BE2C (cell line): ENCODE results near the gene ADRM1.

ENCODE experiments used
- DNase-seq: peaks from one replicate; pipeline ENCODE4 v3.0.0-alpha.2; 2020
- H3K27me3 ChIP-seq: fragments of 250-450 bp; sonication (Bioruptor Pico); 2 replicates; pipeline ENCODE4 v1.5.1; 2020; ENCODE audit warnings: mild to moderate bottlenecking
- H3K36me3 ChIP-seq: fragments of 250-450 bp; sonication (Bioruptor Pico); 2 replicates; pipeline ENCODE4 v1.5.1; 2020; ENCODE audit warnings: mild to moderate bottlenecking
- H3K4me1 ChIP-seq: fragments of 250-450 bp; sonication (Bioruptor Pico); 2 replicates; pipeline ENCODE4 v1.5.1; 2020
- H3K4me3 ChIP-seq: 2 replicates; pipeline ENCODE4 v1.5.1; 2011; ENCODE audit warnings: low read depth, low read length
- H3K9me3 ChIP-seq: fragments of 250-450 bp; sonication (Bioruptor Pico); 2 replicates; pipeline ENCODE4 v1.5.1; 2020
- TF ChIP-seq, protein P1 (sequence below): IDR thresholded peaks from 2 replicates; pipeline ENCODE4 v1.5.1; 2012; ENCODE audit warnings: mild to moderate bottlenecking, low read depth, low read length

ADRM1 gene

DNA sequence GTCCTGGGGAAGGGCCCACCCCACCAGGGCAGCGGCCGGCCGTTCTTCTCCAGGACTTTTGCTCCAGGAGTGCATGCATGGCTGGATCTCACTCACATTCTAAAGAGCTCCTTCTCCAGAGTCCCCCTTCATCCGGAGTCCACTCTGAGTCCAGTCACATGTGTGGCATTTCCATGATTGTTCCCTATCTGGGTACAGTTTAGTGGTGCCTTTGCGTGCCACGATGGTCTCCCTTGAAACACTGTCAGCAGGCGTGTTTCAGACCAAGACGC lies 43.6 kb upstream of the ADRM1 start:
- Histone ChIP-seq H3K36me3 (peaks cover 5% of the 10 kb centered on the region), H3K4me1 (peaks cover under 1% of the 10 kb centered on the region; the same call in 1 of the 2 replicates), H3K27me3 (no peaks in the 10 kb centered on the region), H3K9me3 (no peaks in the 10 kb centered on the region), H3K4me3 (no peak overlapping the region)
- no peak for DNase-seq
- TF ChIP-seq, protein P1, sequence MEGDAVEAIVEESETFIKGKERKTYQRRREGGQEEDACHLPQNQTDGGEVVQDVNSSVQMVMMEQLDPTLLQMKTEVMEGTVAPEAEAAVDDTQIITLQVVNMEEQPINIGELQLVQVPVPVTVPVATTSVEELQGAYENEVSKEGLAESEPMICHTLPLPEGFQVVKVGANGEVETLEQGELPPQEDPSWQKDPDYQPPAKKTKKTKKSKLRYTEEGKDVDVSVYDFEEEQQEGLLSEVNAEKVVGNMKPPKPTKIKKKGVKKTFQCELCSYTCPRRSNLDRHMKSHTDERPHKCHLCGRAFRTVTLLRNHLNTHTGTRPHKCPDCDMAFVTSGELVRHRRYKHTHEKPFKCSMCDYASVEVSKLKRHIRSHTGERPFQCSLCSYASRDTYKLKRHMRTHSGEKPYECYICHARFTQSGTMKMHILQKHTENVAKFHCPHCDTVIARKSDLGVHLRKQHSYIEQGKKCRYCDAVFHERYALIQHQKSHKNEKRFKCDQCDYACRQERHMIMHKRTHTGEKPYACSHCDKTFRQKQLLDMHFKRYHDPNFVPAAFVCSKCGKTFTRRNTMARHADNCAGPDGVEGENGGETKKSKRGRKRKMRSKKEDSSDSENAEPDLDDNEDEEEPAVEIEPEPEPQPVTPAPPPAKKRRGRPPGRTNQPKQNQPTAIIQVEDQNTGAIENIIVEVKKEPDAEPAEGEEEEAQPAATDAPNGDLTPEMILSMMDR: no peak

DNA sequence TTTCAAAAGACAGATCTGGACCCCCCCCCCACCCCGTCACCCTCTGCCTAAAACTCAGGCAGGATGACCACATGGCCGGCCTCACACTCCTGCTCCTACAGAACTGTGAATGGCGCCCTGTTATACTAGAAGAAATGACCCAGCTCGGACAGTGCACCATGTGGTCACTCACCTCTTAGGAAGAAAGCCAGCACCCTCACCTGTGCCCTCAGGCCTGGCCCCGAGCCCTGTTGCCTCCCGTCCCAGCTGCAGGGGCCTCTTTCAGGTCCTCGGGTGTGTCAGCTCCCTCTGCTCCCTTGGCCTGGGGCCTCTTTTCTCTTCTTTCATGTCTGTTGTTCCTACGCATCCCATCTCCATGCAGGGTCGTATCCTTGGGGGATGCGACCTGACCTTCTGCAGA lies 40.7 kb upstream of the ADRM1 start:
- Histone ChIP-seq H3K36me3 (peaks cover 10% of the 10 kb centered on the region), H3K4me1 (no peaks in the 10 kb centered on the region)
- TF ChIP-seq, protein P1: no peak

DNA sequence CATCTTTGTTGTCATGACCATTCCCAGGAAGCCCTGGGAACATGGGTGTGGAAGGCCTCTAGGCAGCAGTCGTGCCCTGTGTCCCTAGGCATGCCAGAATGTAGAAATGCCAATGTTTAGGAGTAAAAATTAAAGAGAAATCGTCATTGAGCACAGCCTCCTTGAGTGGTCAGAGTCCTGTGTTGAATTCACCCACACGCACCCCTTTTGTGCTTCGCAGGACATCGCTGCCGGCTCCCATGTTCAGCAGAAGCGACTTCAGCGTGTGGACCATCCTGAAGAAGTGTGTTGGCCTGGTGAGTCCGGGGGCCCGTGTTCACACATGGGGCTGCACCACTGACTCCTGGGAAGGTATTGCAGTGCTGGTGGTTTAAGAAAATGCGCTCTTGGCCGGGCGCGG lies 39.4 kb upstream of the ADRM1 start:
- no peak for DNase-seq
- Histone ChIP-seq H3K4me1 (no peaks in the 10 kb centered on the region), H3K36me3 (peaks cover 10% of the 10 kb centered on the region), H3K9me3 (no peaks in the 10 kb centered on the region; the same call in 1 of the 2 replicates), H3K4me3 (no peak overlapping the region), H3K27me3 (no peaks in the 10 kb centered on the region)
- TF ChIP-seq, protein P1: no peak

More for the DNA sequence above, 40.7 kb upstream of the ADRM1 start:
- H3K4me3 ChIP-seq: no peak overlapping the region
- no peaks in the 10 kb centered on the region; the same call in 1 of the 2 replicates for H3K9me3 ChIP-seq
- no peak for DNase-seq
- no peaks in the 10 kb centered on the region for H3K27me3 ChIP-seq

DNA sequence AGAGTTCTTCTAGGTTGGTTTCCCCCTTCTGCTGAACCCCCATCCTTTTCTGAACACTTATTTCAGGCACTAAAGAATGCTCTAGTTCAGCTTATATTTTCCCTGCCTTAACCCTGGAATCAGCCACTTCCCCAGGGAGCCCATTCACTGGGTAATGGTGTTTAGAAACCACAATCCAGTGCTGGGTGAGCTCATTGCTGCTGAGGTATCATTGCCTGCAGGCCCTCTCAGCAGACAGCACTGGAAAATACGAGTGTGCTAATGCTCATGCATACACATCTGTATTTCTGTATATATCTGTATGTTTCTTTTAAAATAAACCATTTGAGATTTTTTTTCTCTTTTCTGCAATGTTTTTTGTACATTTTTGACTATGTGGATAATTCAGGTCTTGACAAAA lies 37.4 kb upstream of the ADRM1 start:
- H3K9me3 ChIP-seq: no peaks in the 10 kb centered on the region; the same call in 1 of the 2 replicates
- DNase-seq: no peak
- peaks cover 10% of the 10 kb centered on the region for H3K36me3 ChIP-seq
- no peak overlapping the region for H3K4me3 ChIP-seq
- no peaks in the 10 kb centered on the region for H3K27me3 ChIP-seq
- no peaks in the 10 kb centered on the region for H3K4me1 ChIP-seq
- TF ChIP-seq, protein P1: no peak

DNA sequence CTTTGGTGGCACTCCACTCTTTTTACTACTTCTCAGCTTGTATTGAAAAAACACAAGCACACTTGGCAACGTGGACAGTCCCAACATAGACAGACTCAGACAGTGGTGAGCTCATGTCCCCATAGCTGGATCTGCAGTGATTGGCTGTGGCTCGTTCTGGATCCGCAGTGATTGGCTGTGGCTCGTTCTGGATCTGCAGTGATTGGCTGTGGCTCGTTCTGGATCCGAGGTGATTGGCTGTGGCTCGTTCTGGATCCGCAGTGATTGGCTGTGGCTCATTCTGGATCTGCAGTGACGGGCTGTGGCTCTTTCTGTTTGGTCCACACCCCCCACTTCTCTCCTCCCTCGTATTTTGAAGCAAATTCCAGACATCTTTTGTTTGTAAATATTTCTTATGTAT lies 36.5 kb upstream of the ADRM1 start:
- DNase-seq: no peak
- Histone ChIP-seq H3K4me1 (no peaks in the 10 kb centered on the region), H3K27me3 (no peaks in the 10 kb centered on the region), H3K9me3 (no peaks in the 10 kb centered on the region; the same call in 1 of the 2 replicates), H3K36me3 (peaks cover 10% of the 10 kb centered on the region), H3K4me3 (no peak overlapping the region)
- TF ChIP-seq, protein P1: no peak

DNA sequence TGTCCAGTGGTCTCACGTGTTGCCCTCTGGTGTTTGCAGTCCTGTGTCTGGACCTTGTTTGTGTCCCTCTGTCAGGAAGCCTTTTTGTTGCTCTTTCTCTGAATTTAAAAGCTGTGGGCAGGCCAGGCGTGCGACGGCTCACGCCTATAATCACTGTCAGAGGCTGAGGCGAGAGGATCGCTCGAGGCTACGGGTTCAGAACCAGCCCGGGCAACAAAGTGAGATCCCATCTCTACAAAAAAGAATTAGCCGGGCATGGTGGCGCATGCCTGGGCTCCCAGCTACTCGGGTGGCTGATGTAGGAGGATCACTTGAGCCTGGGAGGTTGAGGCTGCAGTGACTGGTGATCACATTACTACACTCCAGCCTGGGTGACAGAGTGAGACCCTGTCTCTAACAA lies 35.9 kb upstream of the ADRM1 start:
- no peaks in the 10 kb centered on the region for H3K27me3 ChIP-seq
- TF ChIP-seq, protein P1: no peak
- no peaks in the 10 kb centered on the region for H3K4me1 ChIP-seq
- no peaks in the 10 kb centered on the region; the same call in 1 of the 2 replicates for H3K9me3 ChIP-seq
- no peak for DNase-seq
- H3K4me3 ChIP-seq: no peak overlapping the region
- peaks cover 10% of the 10 kb centered on the region for H3K36me3 ChIP-seq
